ENCODE results near the gene ANO6. TPM values are rescaled to one million over a fixed set of nuclear protein-coding genes. Genes with fewer than 3 reads are reported as not detected.

The ANO6 gene
- total and polyA plus RNA-seq, 12 donors, result 8.9 to 52.2 (median 40.9) TPM

DNA sequence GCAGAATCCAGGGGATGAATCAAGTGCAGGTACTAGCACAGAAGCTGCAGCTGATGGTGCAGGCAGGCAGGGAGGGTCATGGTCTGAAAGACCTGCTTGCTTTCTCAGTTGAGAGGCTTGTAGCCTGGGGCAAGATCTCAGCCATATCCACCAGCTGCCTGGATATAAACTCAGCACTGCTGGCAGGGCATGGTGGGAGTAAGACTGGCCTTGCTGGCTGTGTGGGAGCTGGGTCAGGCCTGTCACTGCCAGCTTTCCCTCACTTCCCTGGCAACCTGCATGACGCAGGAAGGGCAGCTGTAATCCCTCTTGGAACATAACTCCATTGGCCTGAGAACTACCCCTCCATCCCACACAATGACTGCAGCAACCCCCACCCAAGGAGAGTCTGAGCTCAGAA is 230.1 kb downstream of the ANO6 start:
- Histone ChIP-seq H3K4me1 (no peaks in the 10 kb centered on the region), H3K36me3 (no peaks in the 10 kb centered on the region), H3K27me3 (no peaks in the 10 kb centered on the region), H3K27ac (no peak overlapping the region), H3K9me3 (peaks cover 0 to 48% (median 14%) of the 10 kb centered on the region in 11 donors), H3K4me3 (no peak overlapping the region)
- peak in 4 of 8 donors; percentile 21 to 68 (median 51) for ATAC-seq
- DNase-seq, result no peak
- 74 to 88% methylated on average over 1 of the region's 1 CpG for WGBS, 2 donors
- TF ChIP-seq, protein P1, sequence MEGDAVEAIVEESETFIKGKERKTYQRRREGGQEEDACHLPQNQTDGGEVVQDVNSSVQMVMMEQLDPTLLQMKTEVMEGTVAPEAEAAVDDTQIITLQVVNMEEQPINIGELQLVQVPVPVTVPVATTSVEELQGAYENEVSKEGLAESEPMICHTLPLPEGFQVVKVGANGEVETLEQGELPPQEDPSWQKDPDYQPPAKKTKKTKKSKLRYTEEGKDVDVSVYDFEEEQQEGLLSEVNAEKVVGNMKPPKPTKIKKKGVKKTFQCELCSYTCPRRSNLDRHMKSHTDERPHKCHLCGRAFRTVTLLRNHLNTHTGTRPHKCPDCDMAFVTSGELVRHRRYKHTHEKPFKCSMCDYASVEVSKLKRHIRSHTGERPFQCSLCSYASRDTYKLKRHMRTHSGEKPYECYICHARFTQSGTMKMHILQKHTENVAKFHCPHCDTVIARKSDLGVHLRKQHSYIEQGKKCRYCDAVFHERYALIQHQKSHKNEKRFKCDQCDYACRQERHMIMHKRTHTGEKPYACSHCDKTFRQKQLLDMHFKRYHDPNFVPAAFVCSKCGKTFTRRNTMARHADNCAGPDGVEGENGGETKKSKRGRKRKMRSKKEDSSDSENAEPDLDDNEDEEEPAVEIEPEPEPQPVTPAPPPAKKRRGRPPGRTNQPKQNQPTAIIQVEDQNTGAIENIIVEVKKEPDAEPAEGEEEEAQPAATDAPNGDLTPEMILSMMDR (IDR thresholded peaks at IDR 0.05), result no peak
- intact Hi-C loops (cut with DNase I), result no loop called here

DNA sequence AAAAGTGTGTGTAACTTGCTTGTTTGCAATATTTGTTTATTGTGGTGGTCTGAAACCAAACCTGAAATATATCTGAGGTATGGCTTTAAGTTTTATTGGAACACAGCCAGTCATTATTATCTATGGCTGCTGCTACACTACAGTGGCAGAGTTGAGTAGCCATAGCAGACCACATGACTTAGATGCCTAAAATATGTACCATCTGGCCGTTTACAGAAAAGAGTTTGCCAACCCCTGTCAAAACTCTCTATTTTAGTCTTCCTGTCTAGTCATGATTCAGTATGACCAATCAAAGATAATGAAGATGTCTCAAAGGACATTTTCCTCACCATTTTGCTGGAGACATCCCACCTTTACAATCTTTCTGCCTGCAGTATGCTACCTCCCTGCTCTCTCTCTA is 242.3 kb downstream of the ANO6 start:
- DNase-seq (no peak), ATAC-seq (no peak)
- intact Hi-C loops (cut with DNase I), result no loop called here
- Histone ChIP-seq H3K27ac (peak overlapping the region in 8 of 10 donors; percentile 8 to 74 (median 54)), H3K27me3 (no peaks in the 10 kb centered on the region), H3K4me1 (peaks cover 0 to 12% (median 4%) of the 10 kb centered on the region in 9 donors), H3K9me3 (no peaks in the 10 kb centered on the region), H3K4me3 (no peak overlapping the region), H3K36me3 (no peaks in the 10 kb centered on the region)
- TF ChIP-seq, protein P1 (IDR thresholded peaks at IDR 0.05), result no peak
- WGBS, 2 donors, result 7 to 14% methylated on average over 1 of the region's 1 CpG

DNA sequence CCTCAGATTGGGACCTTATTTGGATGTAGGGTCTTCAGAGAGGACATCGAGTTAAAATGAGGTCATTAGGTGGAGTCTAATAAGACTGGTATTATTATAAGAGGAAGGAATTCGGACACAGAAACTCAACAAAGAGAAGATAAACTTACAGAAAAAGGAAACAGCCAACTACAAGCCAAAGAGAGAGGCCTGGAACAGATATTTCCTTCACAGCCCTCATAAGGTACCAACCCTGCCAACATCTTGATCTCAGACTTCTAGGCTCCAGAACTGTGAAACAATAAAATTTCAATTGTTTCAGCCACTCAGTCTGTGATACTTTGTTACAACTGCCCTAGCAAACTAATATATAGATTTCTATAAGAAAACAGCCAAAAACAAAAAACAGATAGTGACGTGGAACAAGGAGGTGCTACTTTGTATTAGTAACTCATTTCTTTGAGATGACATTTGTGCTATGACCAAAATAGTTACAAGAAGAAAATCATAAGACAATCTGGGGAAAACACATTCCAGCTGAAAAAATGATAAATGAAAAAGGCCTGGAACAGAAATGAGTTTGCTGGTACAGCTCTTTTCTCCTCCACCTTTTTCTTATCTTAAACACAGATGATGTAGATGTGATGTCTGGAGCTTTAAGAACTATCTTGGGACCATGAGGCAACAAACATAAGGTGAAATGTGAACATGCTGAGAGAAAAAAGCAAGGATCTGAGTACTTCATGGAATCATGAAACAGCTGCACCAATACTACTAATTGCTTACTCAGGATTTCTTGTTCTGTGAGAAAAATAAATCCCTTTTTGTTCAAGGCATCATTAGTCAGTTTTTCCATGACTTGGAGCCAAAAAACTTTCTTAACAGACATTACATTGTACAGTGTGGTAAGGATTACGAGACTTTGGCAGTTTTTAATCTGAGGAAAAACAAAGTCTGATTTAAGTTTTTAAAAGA is 243.2 kb downstream of the ANO6 start:
- no peak overlapping the region for H3K4me3 ChIP-seq
- TF ChIP-seq, protein P1 (IDR thresholded peaks at IDR 0.05), result no peak
- H3K36me3 ChIP-seq, result no peaks in the 10 kb centered on the region
- peak overlapping the region in 9 of 10 donors; percentile 8 to 74 (median 54) for H3K27ac ChIP-seq
- WGBS, 2 donors, result 57 to 62% methylated on average over 4 of the region's 4 CpGs
- no peaks in the 10 kb centered on the region for H3K27me3 ChIP-seq
- DNase-seq (peak in 1 of 2 donors; percentile 37), ATAC-seq (peak in 7 of 8 donors; percentile 38 to 87 (median 84))
- H3K4me1 ChIP-seq, result peaks cover 0 to 12% (median 4%) of the 10 kb centered on the region in 9 donors
- H3K9me3 ChIP-seq, result no peaks in the 10 kb centered on the region
- intact Hi-C loops (cut with DNase I), result no loop called here

DNA sequence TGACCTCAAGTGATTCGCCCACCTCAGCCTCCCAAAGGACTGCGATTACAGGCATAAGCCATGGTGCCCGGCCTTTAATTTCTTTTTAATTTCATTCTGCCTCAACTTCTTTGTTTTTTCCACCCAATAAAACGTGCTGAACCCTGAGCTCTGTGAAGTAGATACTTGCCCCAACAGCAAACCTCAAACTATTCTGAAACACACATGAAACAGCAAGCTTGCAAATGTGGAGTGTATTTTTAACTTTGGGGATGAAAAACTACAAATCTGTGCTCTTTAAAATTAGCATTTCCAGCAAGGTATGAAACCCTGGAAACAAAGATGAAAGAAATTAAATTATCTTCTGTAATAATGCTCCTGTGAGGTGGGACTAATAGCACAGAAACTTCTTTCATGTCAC is 246.6 kb downstream of the ANO6 start:
- no peak for DNase-seq
- H3K4me1 ChIP-seq, result peaks cover 0 to 12% (median 4%) of the 10 kb centered on the region in 9 donors
- 89 to 91% methylated on average over 4 of the region's 4 CpGs for WGBS, 2 donors
- H3K27me3 ChIP-seq, result no peaks in the 10 kb centered on the region
- no peaks in the 10 kb centered on the region for H3K9me3 ChIP-seq
- H3K4me3 ChIP-seq, result no peak overlapping the region
- no peaks in the 10 kb centered on the region for H3K36me3 ChIP-seq
- ATAC-seq, result no peak
- H3K27ac ChIP-seq, result no peak overlapping the region
- TF ChIP-seq, protein P1 (IDR thresholded peaks at IDR 0.05), result no peak
- intact Hi-C loops (cut with DNase I), result no loop called here

Data from heart right ventricle (tissue), 16 donors.